HG03066 (cell line): ENCODE results near the gene HSD3B7.
A peak's percentile ranks its signal among the peaks of the same experiment; 100 is the strongest.

Source experiments
- ATAC-seq: cut with Tn5 transposase; IDR thresholded peaks from one replicate; pipeline ENCODE4 v1.9.1; 2021; ENCODE audit warnings: low read depth; ENCODE audit not compliant: unreplicated experiment

HSD3B7 gene

DNA sequence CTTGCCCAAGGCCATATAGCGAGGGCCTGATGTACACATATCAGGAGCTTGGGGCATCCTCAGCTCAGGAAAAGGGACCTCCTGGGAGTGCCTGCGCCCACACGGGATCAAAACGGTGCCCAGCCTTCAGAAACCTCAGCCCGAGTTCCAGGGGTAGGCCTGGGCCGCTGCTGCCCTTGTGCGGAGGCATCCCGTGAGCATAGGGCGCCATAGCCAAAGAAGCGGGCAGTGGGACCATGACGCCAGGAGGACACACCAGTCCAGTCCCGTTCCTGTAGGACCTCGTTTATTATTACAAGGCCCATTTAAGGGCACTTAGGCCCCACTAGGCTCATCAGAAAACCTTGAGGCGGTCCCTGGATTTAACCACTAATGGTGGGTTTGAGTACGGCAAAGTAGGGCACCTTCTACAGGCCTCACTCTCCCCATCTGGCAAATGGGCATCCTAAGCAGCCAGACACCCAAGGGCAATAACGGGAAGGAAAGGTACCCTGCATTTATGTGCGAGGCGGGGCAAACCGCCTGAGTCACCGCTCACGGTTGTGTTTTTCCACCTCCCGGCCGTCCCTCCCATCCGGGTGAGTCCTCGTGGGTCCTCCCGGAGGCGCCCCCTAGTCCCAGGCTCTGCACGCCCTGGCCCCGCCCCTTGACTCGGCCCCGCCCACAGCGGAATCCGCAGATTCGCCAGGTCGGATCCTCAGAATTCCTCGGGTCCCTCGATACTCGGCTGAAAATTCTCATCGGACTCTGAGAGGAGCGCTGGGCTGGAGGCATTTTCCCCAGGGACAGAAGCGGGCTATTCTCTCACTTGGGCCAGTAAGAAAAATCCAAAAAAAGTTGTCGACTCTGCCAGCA, 28.2 kb upstream of the HSD3B7 start:
- ATAC-seq = peak; percentile 43

DNA sequence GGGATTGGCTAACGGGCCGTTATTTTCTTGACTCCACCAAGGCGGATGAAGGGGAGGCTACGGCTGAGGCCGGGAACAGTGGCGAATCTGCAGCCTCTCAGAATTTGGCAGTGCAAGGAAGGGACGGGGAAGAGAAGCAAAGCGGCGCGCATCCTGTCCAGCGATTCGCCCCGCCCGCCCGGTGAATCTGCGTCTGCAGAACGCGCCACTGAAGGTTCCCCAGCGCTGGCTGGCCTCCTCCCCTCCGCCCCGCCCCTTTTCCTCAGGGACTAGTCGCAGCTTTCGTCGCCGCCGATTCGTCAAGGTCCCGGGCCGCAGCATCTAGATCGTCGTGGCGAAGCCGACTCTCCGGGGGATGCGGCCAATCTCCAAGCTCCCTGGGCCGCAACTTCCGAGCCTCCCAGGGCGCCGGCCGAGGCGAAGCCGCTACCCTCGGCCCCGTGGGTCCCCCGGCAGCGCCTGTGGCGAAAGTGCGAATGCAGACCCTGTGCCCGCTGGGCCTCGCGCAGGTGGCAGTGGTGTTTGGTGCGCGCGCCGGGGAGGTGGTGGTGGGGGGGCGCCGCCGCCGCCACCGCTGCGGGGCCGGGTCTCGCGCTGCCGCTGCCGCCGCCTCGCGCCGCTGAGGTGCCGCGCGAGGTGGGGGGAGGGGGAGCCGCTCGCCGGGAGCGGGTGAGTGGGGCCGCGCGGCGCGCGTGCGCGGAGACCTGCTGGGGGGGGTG, 27.4 kb upstream of the HSD3B7 start, which contains the start of gene SETD1A:
Gene SETD1A (plus strand): TSS at position 299 of the 719 bp plus-strand sequence. CDS start 978 bp downstream, outside the sequence.
- peak; percentile 67 for ATAC-seq

DNA sequence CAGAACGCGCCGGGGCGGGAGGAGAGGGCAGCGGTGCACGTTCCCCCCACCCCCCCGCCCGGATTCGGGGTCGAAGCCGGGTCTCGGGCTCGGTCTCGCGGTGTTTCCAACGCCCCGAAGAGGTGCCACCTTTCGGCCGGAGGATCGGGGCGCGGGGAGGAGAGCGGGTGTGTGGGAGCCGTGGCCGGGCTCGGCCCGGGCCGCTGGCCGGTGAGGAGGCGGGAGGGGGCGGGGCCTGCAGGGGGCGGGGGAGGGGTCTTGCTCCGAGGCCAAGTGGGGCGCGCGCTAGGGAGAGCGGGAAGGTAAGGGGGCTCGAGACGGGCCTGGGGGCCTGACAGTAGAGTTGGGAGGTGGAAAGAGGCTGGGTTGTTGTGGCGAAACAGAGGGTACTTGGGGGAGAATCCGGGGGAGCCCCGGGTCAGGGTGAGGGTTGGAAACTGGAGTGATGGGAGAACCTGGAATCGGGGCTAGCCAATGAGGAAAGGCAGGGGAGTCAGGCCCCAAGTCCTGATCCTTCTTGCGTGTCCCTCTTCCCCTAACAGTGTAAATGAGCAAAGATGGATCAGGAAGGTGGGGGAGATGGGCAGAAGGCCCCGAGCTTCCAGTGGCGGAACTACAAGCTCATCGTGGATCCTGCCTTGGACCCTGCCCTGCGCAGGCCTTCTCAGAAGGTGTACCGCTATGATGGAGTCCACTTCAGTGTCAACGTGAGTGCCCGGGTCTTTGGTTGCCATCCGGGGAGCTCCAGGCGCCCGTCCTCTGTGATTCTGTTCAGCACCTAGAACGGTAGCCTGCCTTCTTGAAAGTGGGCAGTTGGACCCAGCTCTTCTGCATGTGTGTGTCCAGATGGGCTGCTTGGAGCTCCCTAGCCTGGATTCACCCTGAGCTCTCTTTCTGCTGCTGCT, 26.6 kb upstream of the HSD3B7 start:
- peak; percentile 33 for ATAC-seq

DNA sequence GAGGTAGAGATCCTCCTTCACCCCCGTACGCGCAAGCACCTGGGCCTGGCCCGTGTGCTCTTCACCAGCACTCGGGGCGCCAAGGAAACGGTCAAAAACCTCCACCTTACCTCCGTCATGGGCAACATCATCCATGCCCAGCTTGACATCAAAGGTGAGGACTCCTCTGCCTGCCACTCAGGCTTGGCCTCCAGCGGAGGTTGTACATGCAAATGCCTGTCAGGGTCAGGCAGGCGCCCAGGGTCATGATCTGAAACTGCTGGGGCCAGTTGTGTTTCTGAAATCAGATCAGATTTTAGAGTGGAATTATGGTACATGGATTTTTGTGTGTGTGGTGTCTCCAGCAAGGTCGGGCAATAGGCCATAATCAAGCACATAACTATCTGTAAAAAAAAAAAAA, 23.6 kb upstream of the HSD3B7 start:
- no peak for ATAC-seq

DNA sequence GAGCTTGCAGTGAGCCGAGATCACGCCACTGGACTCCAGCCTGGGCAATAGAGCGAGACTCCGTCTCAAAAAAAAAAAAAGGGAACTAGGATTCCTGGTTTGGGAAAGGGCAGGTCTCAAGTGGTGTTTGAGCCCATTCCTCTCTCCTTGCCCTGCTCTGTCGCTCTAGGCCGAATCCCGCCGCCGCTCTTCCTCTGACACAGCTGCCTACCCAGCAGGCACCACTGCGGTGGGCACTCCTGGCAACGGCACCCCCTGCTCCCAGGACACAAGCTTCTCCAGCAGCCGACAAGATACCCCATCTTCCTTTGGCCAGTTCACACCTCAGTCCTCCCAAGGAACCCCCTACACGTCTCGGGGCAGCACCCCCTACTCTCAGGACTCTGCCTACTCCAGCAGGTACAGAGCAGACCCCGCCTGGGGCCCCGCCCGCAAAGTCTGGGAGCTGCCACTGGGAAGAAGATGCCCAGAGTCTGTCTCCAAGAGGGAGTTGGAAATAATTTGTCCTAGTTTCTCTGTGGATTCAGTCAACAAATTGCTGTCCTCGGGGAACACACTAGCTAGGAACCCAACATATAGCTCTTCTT, 21.0 kb upstream of the HSD3B7 start:
- no peak for ATAC-seq

DNA sequence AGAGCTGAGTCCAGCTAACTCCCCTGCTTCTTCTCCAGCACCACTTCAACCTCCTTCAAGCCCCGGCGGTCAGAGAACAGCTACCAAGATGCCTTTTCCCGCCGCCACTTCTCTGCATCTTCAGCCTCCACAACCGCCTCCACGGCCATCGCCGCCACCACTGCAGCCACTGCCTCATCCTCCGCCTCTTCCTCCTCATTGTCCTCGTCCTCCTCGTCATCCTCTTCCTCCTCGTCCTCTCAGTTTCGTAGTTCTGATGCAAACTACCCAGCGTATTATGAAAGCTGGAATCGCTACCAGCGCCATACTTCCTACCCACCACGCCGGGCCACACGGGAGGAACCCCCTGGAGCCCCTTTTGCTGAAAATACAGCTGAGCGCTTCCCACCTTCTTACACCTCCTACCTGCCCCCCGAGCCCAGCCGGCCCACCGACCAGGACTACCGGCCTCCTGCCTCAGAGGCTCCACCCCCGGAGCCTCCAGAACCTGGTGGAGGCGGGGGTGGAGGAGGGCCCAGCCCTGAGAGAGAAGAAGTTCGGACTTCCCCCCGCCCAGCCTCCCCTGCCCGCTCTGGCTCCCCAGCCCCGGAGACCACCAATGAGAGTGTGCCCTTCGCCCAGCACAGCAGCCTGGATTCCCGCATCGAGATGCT, 20.3 kb upstream of the HSD3B7 start:
- no peak for ATAC-seq

DNA sequence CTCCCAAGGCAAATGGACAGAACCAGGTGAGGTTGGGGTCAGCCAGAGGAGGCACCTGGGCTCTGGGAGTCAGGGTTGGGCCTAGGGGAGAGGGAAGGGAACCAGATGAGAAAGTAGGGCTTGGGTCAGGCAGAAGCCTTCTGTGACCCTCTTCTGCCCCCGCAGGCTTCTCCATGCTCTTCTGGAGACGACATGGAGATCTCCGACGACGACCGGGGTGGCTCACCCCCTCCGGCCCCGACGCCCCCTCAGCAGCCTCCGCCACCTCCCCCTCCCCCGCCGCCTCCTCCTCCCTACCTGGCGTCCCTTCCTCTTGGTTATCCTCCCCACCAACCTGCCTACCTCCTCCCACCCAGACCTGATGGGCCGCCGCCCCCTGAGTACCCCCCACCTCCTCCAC, 19.6 kb upstream of the HSD3B7 start:
- ATAC-seq = no peak

DNA sequence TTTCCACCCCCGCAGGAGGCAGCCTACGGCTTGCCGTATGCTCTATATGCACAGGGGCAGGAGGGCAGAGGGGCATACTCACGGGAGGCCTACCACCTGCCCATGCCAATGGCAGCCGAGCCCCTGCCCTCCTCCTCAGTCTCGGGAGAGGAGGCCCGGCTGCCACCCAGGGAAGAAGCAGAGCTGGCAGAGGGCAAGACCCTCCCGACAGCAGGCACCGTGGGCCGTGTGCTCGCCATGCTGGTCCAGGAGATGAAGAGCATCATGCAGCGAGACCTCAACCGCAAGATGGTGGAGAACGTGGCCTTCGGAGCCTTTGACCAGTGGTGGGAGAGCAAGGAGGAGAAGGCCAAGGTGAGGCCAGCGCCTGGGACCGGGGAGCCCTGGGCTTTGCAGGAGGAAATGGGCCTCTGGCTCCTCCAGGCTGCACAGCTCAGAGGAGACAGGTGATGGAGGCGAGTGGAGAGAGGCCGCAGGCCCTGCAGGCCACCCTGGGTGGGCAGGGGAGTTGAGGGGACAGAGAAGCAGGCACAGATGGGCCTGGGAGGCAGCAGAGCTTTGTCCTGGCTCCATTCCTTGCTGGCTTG, 18.9 kb upstream of the HSD3B7 start:
- ATAC-seq = no peak

DNA sequence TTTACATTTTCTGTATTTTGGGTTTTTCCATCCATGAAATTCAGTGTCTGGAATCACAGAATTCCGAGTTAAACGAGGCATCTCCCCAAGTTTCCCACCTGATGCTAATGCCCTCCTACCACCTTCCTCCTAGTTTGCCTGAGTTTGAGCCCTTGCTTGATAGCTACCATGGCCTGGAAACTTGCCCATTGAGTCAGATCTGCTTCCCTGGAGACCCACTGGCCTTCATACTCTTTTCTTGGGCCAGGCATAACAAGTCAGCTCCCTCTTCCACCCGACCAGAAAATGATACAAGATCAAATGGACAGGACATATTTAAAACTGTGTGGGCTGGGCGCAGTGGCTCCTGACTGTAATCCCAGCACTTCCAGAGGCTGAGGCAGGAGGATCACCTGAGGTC, 17.2 kb upstream of the HSD3B7 start:
- no peak for ATAC-seq

DNA sequence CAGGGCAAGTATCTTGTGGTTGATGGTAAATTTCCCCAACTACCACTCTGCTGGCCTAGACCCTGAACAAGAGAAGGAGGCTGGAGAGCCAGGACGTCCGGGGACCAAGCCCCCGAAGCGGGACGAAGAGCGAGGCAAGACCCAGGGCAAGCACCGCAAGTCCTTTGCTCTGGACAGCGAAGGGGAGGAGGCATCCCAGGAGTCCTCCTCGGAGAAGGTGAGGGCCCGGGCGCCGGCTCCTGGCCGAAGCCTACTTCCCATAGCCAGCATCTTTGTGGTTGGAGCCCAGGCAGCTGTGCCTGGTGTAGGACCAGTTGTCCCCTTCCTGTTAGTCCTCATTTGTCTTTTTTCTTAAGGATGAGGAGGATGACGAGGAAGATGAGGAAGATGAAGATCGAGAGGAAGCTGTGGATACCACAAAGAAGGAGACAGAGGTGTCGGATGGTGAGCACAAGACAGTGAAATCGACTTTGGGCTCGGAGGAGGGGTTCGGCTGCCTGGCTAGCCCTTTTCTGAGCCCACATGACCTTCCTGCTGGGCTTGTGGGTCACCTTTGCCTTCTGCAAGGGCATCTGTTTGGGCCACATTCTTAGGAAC, 15.7 kb upstream of the HSD3B7 start:
- ATAC-seq = no peak

DNA sequence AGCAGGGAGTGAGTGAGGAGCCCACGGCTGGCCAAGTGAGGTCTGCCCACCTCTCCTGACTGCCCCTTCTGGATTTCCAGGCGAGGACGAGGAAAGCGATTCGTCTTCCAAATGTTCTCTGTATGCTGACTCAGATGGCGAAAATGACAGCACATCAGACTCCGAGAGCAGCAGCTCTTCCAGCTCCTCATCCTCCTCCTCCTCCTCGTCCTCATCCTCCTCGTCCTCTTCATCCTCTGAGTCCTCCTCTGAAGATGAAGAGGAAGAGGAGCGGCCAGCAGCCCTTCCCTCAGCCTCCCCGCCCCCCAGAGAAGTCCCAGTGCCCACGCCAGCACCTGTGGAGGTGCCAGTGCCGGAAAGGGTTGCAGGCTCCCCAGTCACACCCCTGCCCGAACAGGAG, 13.7 kb upstream of the HSD3B7 start:
- no peak for ATAC-seq

DNA sequence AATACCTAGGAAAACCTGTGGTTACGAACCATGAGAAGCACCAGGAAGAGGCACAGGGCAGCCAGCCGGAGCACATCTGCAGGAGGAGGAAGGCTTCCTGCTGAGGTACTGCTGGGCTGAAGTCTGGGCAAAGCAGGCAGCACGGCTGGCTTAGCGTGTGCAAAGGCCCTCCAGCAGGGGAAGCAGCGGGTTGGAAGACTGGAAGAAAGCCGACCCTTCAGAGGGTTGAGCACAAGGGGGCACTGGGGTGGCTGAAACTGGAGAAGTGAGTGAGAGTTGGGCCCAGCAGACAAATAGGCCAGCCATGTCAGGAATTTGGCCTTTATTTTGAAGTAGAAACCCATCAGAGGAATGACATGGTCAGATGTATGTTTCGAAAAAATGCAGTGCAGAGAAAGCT, 12.1 kb upstream of the HSD3B7 start:
- no peak for ATAC-seq

DNA sequence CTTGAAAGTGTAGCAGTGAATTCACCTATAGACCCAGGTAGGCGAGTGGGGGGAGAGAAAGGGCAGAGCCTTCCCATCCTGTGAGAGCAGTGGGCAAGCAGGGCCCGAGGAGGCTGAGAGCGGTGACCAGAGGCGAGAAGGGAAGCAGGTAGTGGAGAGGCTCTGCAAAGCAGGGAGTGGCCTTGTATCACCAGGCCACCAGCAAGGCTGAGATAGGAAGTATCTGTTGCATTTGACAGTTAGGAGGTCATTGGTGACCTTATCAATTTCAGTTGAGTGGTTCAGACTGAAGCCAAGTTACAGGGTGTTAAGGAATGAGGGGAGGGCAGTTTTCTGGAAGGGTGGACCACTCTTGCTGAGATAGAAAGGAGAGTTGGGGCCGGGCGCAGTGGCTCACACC, 10.7 kb upstream of the HSD3B7 start:
- no peak for ATAC-seq

DNA sequence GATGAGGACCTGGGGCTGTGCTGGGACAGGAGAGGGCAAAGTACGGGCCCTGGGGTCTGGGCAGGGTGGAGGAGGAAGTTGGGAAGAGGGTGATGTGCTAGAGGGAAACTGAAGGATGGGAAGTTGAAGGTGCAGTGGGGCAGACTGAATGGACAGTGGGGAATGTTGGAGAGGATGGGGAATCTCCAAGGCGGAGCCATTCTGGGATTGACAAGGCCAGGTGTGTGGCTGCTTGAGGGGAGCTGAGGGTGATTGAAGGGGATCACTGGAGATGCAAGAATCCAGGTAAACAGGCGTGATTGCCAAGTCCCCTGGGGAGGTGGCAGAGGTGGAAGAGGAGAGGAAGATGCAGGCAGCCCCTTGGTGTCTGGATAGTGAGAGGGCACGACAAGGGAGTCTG, 8.5 kb upstream of the HSD3B7 start:
- ATAC-seq = no peak

DNA sequence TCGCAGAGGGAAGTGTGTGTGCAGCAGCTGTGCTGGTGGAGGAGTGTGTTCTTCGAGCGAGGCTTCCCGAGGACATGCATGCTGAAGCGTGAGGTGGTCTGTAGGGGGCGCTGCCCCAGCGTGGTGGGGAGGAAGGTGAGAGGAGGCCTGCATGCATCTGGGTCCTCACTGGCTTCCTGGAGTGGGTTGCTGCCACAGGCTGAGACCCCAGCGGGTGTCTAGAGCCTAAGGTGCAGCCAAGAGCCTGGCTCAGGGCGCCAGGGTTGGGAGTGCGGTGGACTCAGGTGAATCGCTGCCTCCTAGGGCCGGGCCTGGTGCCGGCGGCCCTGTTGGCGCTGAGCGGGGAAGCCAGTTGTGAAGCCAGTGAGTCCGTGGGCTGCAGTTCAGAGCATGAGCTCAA, 7.5 kb upstream of the HSD3B7 start:
- no peak for ATAC-seq

DNA sequence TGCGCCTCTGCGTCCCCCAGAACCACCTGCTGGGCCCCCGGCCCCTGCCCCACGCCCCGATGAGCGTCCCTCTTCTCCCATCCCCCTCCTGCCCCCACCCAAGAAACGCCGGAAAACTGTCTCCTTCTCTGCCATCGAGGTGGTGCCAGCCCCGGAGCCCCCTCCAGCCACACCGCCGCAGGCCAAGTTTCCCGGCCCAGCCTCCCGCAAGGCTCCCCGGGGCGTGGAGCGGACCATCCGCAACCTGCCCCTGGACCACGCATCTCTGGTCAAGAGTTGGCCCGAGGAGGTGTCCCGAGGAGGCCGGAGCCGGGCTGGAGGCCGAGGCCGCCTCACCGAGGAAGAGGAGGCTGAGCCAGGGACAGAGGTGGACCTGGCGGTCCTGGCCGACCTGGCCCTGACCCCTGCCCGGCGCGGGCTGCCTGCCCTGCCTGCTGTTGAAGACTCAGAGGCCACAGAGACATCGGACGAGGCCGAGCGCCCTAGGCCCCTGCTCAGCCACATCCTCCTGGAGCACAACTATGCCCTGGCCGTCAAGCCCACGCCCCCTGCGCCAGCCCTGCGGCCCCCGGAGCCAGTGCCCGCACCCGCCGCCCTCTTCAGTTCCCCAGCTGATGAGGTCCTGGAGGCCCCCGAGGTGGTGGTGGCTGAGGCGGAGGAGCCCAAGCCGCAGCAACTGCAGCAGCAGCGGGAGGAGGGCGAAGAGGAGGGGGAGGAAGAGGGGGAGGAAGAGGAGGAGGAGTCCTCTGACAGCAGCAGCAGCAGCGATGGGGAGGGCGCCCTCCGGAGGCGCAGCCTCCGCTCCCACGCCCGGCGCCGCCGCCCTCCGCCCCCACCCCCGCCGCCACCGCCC, 5.6 kb upstream of the HSD3B7 start:
- ATAC-seq = no peak

DNA sequence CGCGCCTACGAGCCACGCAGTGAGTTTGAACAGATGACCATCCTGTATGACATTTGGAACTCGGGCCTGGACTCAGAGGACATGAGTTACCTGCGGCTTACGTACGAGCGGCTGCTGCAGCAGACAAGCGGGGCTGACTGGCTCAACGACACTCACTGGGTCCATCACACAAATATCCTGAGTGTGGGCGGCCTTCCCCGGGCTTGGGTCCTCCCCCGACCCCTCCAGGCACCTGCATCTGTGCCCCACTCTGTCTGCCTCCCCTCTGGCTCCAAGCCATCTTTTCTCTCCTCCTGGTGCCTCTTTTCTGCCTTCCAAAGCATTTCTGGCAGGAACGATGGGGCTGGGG, 5.0 kb upstream of the HSD3B7 start:
- ATAC-seq = no peak

DNA sequence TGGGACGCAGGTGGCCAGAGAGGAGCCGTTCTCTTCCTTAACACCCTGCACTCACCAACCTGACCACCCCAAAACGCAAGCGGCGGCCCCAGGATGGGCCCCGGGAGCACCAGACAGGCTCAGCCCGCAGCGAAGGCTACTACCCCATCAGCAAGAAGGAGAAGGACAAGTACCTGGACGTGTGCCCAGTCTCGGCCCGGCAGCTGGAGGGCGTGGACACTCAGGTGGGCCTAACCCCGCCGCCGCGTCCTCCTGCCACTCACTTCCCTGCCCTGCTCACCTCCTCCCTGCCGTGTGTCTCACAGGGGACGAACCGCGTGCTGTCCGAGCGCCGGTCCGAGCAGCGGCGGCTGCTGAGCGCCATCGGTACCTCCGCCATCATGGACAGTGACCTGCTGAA, 4.6 kb upstream of the HSD3B7 start:
- no peak for ATAC-seq

DNA sequence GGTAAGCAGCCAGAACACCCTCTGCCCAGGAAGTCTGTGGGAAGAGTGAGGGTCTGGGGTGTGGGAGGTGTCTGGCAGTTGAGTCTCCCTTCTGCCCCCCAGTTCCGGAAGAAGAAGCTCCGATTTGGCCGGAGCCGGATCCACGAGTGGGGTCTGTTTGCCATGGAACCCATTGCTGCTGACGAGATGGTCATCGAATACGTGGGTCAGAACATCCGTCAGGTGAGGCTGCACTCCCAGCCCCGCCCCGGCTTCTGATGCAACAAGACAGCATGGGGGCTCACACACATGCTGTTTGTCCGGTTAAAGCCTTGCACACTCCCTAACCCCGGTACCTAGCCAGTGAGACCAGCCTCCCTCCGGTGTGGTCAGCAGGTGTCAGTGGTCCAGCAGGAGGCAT, 4.0 kb upstream of the HSD3B7 start:
- ATAC-seq = no peak
